Lower leg skin (tissue), 4 donors: ENCODE data around the gene ALG5. TPM values are rescaled to one million over a fixed set of nuclear protein-coding genes. Genes with fewer than 3 reads are reported as not detected.

Experiments used
- DNase-seq, 2 donors: peaks; one replicate each; pipeline ENCODE4 v3.0.0-alpha.2; 2019; ENCODE audit warnings: low spot score in 2 of 2
- H3K4me3 ChIP-seq: fragments of 200-600 bp; sonication (generic); 2 replicates; pipeline ENCODE4 v1.5.1; 2017; ENCODE audit warnings: mild to moderate bottlenecking, low read depth; ENCODE audit not compliant: poor library complexity, severe bottlenecking
- CTCF ChIP-seq, 3 donors: fragments of 450-650 bp; IDR thresholded peaks; one replicate each; pipeline ENCODE4 v1.5.1; 2016; ENCODE audit warnings: antibody characterized with exemption in 3 of 3, mild to moderate bottlenecking in 3 of 3, moderate library complexity in 2 of 3
- POLR2A ChIP-seq, 2 donors: fragments of 450-650 bp; IDR thresholded peaks; one replicate each; pipeline ENCODE4 v1.6.1; 2016 to 2017; ENCODE audit warnings: antibody characterized with exemption in 2 of 2, mild to moderate bottlenecking in 1 of 2, moderate library complexity in 1 of 2
- WGBS, 2 donors: methylation state at CpG; one replicate each; pipeline ENCODE4 v1.1.5; 2018; 5-methylcytosine and 5-hydroxymethylcytosine counted together
- intact Hi-C: fragments of 100-400 bp; cut with DNase I; formaldehyde crosslinking; loops from one replicate; pipeline ENCODE4 v1.15.0; 2023; ENCODE audit warnings: low total_unique reads
- total RNA-seq, 4 donors: library from RNA; depleted of rRNA; stranded (reverse); fragments of >200 nt; gene quantifications; one replicate each; pipeline ENCODE4 v1.1.0, GENCODE V29; 2016

The ALG5 gene
- total RNA-seq, 4 donors from 2014 or later = 11.8 to 28.1 (median 20.4) TPM

GRCh38 chr13:37014609-37015008, 15.5 kb upstream of the ALG5 start:
- H3K4me3 ChIP-seq = no peak overlapping the region
- intact Hi-C loops = no loop called here
- 92 to 94% methylated on average over 1 of the region's 1 CpG for WGBS, 2 donors
- DNase-seq = no peak
- TF ChIP-seq POLR2A (IDR thresholded peaks at IDR 0.05) = no peak
- TF ChIP-seq CTCF (IDR thresholded peaks at IDR 0.05) = no peak

- TF ChIP-seq POLR2A (IDR thresholded peaks at IDR 0.05) (no peak), CTCF (IDR thresholded peaks at IDR 0.05) (no peak)
- no peak overlapping the region for H3K4me3 ChIP-seq
- intact Hi-C loops = no loop called here
- WGBS, 2 donors = 89 to 92% methylated on average over 2 of the region's 2 CpGs
- no peak for DNase-seq
These were observed 12.6 kb upstream of the ALG5 start for GRCh38 chr13:37011788-37012187.

- TF ChIP-seq CTCF (IDR thresholded peaks at IDR 0.05) = no peak
- no peak for TF ChIP-seq POLR2A (IDR thresholded peaks at IDR 0.05)
- no peak overlapping the region for H3K4me3 ChIP-seq
- DNase-seq = no peak
- 92% methylated on average over 1 of the region's 1 CpG for WGBS, 2 donors
- intact Hi-C loops = no loop called here
These were observed 11.9 kb upstream of the ALG5 start for GRCh38 chr13:37011002-37011401.

- WGBS, 2 donors = 86 to 90% methylated on average over 1 of the region's 1 CpG
- TF ChIP-seq CTCF (IDR thresholded peaks at IDR 0.05) = no peak
- no peak for TF ChIP-seq POLR2A (IDR thresholded peaks at IDR 0.05)
- intact Hi-C loops = no loop called here
- no peak overlapping the region for H3K4me3 ChIP-seq
- DNase-seq = no peak
These were observed 11.3 kb upstream of the ALG5 start for GRCh38 chr13:37010424-37010823.

GRCh38 chr13:37009692-37010091, 10.6 kb upstream of the ALG5 start:
- DNase-seq = no peak
- intact Hi-C loops = no loop called here
- 80 to 82% methylated on average over 5 of the region's 5 CpGs for WGBS, 2 donors
- TF ChIP-seq CTCF (IDR thresholded peaks at IDR 0.05) = no peak
- no peak for TF ChIP-seq POLR2A (IDR thresholded peaks at IDR 0.05)
- no peak overlapping the region for H3K4me3 ChIP-seq

- no peak for DNase-seq
- TF ChIP-seq POLR2A (IDR thresholded peaks at IDR 0.05) = no peak
- TF ChIP-seq CTCF (IDR thresholded peaks at IDR 0.05) = no peak
- intact Hi-C loops = no loop called here
- no peak overlapping the region for H3K4me3 ChIP-seq
- WGBS, 2 donors = 23 to 24% methylated on average over 3 of the region's 3 CpGs
These were observed 2.7 kb upstream of the ALG5 start for GRCh38 chr13:37001921-37002250.
